Measurements from ENCODE around the gene NEURL1. TPM values are rescaled to one million over a fixed set of nuclear protein-coding genes. Genes with fewer than 3 reads are reported as not detected.

NEURL1 gene
- total and polyA plus RNA-seq, 2 donors (not counting 3 experiments of a cell fraction or from before 2014, with no cell fraction given): 0.06 to 0.22 TPM

- BruUV-seq (replicated peaks): no TSS peak
- TF ChIP-seq, protein P1, sequence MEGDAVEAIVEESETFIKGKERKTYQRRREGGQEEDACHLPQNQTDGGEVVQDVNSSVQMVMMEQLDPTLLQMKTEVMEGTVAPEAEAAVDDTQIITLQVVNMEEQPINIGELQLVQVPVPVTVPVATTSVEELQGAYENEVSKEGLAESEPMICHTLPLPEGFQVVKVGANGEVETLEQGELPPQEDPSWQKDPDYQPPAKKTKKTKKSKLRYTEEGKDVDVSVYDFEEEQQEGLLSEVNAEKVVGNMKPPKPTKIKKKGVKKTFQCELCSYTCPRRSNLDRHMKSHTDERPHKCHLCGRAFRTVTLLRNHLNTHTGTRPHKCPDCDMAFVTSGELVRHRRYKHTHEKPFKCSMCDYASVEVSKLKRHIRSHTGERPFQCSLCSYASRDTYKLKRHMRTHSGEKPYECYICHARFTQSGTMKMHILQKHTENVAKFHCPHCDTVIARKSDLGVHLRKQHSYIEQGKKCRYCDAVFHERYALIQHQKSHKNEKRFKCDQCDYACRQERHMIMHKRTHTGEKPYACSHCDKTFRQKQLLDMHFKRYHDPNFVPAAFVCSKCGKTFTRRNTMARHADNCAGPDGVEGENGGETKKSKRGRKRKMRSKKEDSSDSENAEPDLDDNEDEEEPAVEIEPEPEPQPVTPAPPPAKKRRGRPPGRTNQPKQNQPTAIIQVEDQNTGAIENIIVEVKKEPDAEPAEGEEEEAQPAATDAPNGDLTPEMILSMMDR (IDR thresholded peaks at IDR 0.05; ENCODE audit: extremely low read depth in 1 of 2, insufficient read depth in 1 of 2, low read depth in 1 of 2, low read length in 2 of 2): no peak
- no peak for TF ChIP-seq GATA2 (IDR thresholded peaks at IDR 0.05; ENCODE audit: insufficient read depth, insufficient read length, low read depth, low read length)
- no peak for TF ChIP-seq MAX (IDR thresholded peaks at IDR 0.05; ENCODE audit: insufficient read depth, insufficient read length)
- no peak for TF ChIP-seq POLR2AphosphoS5 (IDR thresholded peaks at IDR 0.05; ENCODE audit: insufficient read depth, low read depth, low read length)
- no peak for TF ChIP-seq POLR2A (IDR thresholded peaks at IDR 0.05; ENCODE audit: low read depth, low read length)
- no peak for TF ChIP-seq EZH2 (IDR thresholded peaks at IDR 0.05; ENCODE audit: borderline replicate concordance, low read depth, low read length, severe bottlenecking)
- TF ChIP-seq JUN (IDR thresholded peaks at IDR 0.05; ENCODE audit: borderline replicate concordance, insufficient read depth, insufficient read length, low read depth): no peak
- no peak for TF ChIP-seq MYC (IDR thresholded peaks at IDR 0.05; ENCODE audit: low read depth, low read length)
- no peak for TF ChIP-seq FOS (IDR thresholded peaks at IDR 0.05; ENCODE audit: borderline replicate concordance, insufficient read depth, low read length)
- no peak overlapping the region for H3K9ac ChIP-seq (replicated peaks; ENCODE audit: extremely low read depth, insufficient read depth, low read length)
- no peaks in the 10 kb centered on the region for H3K79me2 ChIP-seq (ENCODE audit: control insufficient read depth, insufficient read depth, low read length)
- H3K36me3 ChIP-seq (ENCODE audit: control insufficient read depth in 2 of 2, extremely low read depth in 1 of 2, insufficient read depth in 2 of 2, low read length in 2 of 2): no peaks in the 10 kb centered on the region
- CTCF ChIA-PET: interaction anchor here (0.9 to 2.0 kb wide), 2 partner anchors 8 to 60 kb away, joined by 4 to 5 read pairs; no protein-coding TSS in a partner anchor
- FAIRE-seq (no peak), DNase-seq (ENCODE audit: low read depth, low spot score) (no peak)
- no peaks in the 10 kb centered on the region for H3K9me1 ChIP-seq (replicated peaks; ENCODE audit: control insufficient read depth, extremely low read depth, insufficient read depth, low read length)
- no peak overlapping the region for H3K4me3 ChIP-seq (replicated peaks in 1 of 3; ENCODE audit: insufficient read depth in 1 of 3, low read depth in 1 of 3, low read length in 3 of 3)
- dilution Hi-C loops (cut with MboI; ENCODE audit: extremely low pct_ligation_motif_present, low sequenced_read_pairs) (no loop called here), intact Hi-C loops (cut with micrococcal nuclease) (no loop called here)
- H3K4me2 ChIP-seq (ENCODE audit: insufficient read depth, low read length): no peak overlapping the region
- H3K4me1 ChIP-seq (ENCODE audit: control insufficient read depth, extremely low read depth, insufficient read depth, low read length): no peaks in the 10 kb centered on the region
- POLR2A ChIA-PET: no interaction called here
- H3K27me3 ChIP-seq (ENCODE audit: control insufficient read depth in 2 of 2, insufficient read depth in 2 of 2, low read length in 2 of 2): no peaks in the 10 kb centered on the region
- H3K9me3 ChIP-seq (replicated peaks; ENCODE audit: control insufficient read depth, insufficient read depth, low read length): no peaks in the 10 kb centered on the region
- no peak overlapping the region for H2AFZ ChIP-seq (ENCODE audit: low read depth, low read length)
- no peaks in the 10 kb centered on the region for H4K20me1 ChIP-seq (replicated peaks; ENCODE audit: control insufficient read depth, extremely low read depth, insufficient read depth, low read length)
- H3K27ac ChIP-seq (ENCODE audit: insufficient read depth, low read depth, low read length): no peak overlapping the region
These were observed 132.7 kb downstream of the NEURL1 start for GRCh38 chr10:103626178-103626577.

All from endothelial cell of umbilical vein (primary cell).